VCaP (cell line): ENCODE measurements around the gene CABP4.

Experiments used
- H3K27ac ChIP-seq: fragments of 450-650 bp; 2 replicates; pipeline ENCODE4 v1.5.1; 2017
- TF ChIP-seq, protein P1 (sequence below): fragments of 450-650 bp; conservative IDR thresholded peaks from 2 replicates; pipeline ENCODE4 v1.5.1; 2017; ENCODE audit warnings: mild to moderate bottlenecking, moderate library complexity

CABP4 gene

GRCh38 chr11:67439321-67440228 lies 15.6 kb upstream of the CABP4 start:
- peak overlapping the region; percentile 98 for H3K27ac ChIP-seq

GRCh38 chr11:67440229-67441097 lies 14.7 kb upstream of the CABP4 start:
- TF ChIP-seq, protein P1, sequence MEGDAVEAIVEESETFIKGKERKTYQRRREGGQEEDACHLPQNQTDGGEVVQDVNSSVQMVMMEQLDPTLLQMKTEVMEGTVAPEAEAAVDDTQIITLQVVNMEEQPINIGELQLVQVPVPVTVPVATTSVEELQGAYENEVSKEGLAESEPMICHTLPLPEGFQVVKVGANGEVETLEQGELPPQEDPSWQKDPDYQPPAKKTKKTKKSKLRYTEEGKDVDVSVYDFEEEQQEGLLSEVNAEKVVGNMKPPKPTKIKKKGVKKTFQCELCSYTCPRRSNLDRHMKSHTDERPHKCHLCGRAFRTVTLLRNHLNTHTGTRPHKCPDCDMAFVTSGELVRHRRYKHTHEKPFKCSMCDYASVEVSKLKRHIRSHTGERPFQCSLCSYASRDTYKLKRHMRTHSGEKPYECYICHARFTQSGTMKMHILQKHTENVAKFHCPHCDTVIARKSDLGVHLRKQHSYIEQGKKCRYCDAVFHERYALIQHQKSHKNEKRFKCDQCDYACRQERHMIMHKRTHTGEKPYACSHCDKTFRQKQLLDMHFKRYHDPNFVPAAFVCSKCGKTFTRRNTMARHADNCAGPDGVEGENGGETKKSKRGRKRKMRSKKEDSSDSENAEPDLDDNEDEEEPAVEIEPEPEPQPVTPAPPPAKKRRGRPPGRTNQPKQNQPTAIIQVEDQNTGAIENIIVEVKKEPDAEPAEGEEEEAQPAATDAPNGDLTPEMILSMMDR, result no peak
- peak overlapping the region; percentile 98 for H3K27ac ChIP-seq

More at GRCh38 chr11:67439321-67440228, 15.6 kb upstream of the CABP4 start:
- TF ChIP-seq, protein P1, result peak; percentile 56

DNA sequence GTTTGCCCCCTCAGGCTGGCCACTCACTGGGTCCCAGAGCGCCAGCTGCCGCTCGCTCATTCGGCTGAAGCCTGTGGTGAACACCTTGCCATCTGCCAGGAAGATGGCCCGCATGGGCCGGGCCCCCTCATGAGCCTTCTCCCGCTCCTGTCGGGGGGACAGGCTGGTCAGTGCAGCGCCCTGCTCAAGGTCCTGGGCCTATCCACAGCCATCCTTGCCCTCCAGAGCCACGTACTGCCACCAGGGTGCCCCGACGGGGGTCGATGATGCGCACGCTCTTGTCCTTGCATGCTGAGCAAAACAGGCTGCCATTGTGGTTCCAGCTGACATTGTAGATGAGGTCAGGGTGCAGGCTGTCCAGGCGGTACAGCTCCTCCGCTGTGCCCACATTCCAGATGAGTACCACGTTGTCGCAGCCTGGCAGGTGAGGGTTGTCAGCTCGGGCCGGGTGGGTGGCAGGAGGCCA lies 14.0 kb upstream of the CABP4 start:
- TF ChIP-seq, protein P1, result no peak
- H3K27ac ChIP-seq, result peak overlapping the region; percentile 98

GRCh38 chr11:67441731-67442351 lies 13.3 kb upstream of the CABP4 start:
- TF ChIP-seq, protein P1, result no peak
- H3K27ac ChIP-seq, result peak overlapping the region; percentile 98

DNA sequence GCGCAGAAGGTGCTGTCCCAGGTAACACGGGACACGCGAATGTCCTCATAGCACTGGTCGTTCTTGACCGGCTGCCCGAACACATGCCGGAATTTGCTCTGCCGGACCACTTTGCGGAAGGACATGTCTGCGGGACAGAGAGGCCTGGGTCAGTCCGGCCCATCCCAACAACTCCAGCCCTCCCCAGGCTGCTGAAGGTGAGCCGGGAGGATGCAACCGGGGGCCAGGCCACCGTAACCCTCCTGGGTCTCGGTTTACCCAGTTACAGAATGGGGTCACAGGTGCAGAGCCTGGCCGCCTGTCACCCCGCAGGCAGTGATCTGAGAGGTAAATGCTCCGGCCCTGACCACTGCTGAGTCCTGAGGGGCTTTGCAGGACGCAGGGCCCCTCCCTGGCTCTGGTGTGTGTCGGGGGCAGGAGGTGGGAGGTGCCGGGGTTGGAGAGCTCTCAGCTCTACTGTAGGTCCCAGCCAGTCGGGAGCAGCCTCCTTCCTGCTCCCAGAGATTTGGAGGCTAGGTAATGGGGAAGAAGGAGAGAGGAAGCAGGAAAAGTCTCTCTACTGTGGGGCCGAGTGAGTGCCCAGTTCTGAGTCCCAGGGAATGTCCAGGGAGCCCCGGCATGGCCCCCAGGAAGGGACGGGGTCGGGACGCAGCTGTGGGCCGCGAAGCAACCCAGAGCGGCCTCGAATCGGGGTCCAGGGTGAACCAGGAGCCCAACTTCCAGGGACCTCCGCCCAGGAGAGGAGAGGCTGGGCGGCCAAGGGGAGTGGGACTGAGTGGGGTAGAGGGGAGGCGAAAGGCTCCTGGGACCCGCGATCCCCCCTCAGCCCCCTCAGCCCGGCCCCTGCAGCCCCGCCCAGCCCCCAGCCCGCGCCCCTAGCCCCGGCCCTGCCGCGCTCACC lies 12.4 kb upstream of the CABP4 start:
- H3K27ac ChIP-seq, result peak overlapping the region; percentile 98

GRCh38 chr11:67445515-67445914 lies 9.6 kb upstream of the CABP4 start:
- TF ChIP-seq, protein P1, result no peak
- H3K27ac ChIP-seq, result no peak overlapping the region

More for the DNA sequence above, 12.4 kb upstream of the CABP4 start:
- TF ChIP-seq, protein P1, result no peak
